Left renal cortex interstitium (tissue), 4 donors: ENCODE data around the gene PDE10A. TPM values are rescaled to one million over a fixed set of nuclear protein-coding genes. Genes with fewer than 3 reads are reported as not detected.

Source experiments
- DNase-seq, 4 donors: peaks; one replicate each; pipeline ENCODE4 v3.0.0-alpha.2; 2013; ENCODE audit warnings: low read depth in 4 of 4, low spot score in 2 of 4, missing footprints in 1 of 4
- polyA plus RNA-seq, 4 donors: library from polyadenylated mRNA; unstranded; fragments of 120-200 nt; gene quantifications; one replicate each; pipeline ENCODE4 v1.2.1, GENCODE V29; 2013; ENCODE audit not compliant: insufficient read length in 4 of 4

Gene PDE10A
- 10 to 100 TPM; 17.2 to 32.6 (median 17.6) TPM for polyA plus RNA-seq

GRCh38 chr6:165662749-165663376 is at the start of gene PDE10A:
PDE10A (minus strand) TSS chr6:165663241; CDS start chr6:165662811, 430 bp downstream.
- peak in 1 of 4 donors; percentile 58 for DNase-seq

- DNase-seq, result no peak
These were observed 46.0 kb upstream of the PDE10A start for GRCh38 chr6:165708985-165709576.

DNA sequence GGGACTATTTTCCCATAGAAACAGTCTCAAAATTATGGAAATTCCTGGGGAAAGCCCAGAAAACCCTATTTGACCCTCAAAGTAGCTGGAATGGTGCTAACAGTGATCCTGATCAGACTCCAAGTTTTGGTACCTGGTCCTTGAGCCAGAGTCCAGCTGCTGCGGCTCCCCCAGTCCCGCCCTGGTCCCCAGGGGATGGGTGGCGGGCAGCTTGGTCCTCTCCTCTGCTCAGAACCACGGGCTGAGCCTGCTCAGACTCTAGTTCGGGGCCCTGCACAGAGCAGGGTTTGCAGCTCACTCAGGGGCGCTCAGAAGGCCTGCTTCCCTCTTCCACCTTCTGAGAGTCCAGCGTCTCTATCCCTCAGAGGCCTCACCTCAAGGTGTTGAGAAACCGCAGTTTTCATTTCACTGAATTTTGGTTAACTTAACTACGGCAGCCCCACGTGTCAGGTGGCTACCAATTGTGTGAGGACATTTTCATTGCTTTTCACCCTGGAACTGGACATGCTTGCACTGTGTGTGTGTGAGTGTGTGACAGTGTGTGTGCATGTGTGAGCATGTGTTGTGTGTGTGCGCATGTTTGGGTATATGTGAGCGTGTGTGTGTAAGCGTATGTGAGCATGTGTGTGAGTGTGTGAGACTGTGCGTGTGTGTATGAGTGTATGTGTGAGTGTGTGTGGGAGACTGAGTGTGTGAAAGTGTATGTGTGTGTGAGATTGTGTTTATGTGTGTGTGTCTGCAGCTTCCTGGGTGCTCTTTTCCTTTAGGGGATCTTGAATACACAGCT is 44.2 kb upstream of the PDE10A start:
- no peak for DNase-seq

- DNase-seq, result no peak
These were observed 42.9 kb upstream of the PDE10A start for GRCh38 chr6:165705941-165706340.

GRCh38 chr6:165704045-165704748 is 41.2 kb upstream of the PDE10A start:
- DNase-seq, result no peak

DNA sequence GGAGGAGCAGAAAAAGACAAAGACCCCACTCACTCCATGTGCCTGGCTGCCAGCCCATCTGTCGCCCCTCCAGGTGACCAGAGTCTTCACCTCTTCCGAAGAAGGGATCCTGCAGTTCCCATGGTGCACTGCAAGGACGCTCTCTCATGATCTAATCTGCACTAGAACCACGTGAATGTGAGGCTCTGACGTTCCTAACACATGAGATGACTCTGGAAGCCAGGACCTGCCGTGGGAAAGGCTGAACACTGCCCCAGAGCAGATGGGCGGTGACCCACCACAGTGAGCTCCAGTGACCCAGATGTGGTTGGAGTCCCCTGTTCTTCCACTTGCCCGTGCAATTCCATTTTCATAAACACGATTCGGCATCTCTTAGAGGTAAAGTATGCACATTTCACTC is 39.6 kb upstream of the PDE10A start:
- DNase-seq, result no peak

DNA sequence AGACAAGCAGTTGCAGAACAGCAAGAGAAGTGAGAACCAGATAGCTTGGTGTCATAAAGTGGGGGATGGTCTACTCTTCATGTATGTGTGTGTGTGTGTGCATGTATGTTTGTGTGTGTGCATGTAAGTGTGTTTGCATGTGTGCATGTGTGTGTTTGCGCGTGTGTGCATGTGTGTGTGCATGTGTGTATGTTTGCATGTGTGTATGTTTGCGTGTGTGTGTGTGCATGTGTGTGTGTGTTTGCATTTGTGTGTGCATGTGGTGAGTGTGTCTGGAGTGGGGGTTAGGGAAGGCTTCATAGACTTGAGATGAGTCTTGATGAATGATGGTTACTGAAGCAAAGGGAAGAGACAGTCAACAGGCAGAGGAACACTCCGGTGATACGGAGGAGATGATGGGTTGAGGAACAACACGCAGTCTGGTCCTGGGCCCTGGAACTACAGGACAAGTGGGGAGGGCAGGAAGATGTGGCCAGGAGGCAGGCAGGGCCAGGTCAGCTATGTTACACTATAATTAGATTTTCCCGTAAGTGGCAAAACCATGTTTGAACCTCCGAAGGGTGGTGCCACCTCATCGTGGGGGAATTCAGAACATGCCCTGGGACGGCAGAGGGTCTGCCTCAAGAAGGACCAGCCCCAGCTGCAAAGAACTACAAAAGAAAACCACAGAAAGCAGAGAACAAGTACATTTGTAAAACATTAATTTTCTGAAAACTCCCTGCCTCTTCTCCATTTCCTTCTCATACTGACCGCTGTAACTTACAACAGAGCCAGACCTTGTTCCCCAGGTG is 38.7 kb upstream of the PDE10A start:
- no peak for DNase-seq

- DNase-seq, result no peak
These were observed 38.0 kb upstream of the PDE10A start for GRCh38 chr6:165701005-165701404.

- no peak for DNase-seq
These were observed 35.8 kb upstream of the PDE10A start for GRCh38 chr6:165698868-165699267.

- no peak for DNase-seq
These were observed 34.1 kb upstream of the PDE10A start for GRCh38 chr6:165697171-165697570.

- DNase-seq, result no peak
These were observed 32.9 kb upstream of the PDE10A start for GRCh38 chr6:165695722-165696515.

GRCh38 chr6:165694296-165694695 is 31.3 kb upstream of the PDE10A start:
- DNase-seq, result no peak

DNA sequence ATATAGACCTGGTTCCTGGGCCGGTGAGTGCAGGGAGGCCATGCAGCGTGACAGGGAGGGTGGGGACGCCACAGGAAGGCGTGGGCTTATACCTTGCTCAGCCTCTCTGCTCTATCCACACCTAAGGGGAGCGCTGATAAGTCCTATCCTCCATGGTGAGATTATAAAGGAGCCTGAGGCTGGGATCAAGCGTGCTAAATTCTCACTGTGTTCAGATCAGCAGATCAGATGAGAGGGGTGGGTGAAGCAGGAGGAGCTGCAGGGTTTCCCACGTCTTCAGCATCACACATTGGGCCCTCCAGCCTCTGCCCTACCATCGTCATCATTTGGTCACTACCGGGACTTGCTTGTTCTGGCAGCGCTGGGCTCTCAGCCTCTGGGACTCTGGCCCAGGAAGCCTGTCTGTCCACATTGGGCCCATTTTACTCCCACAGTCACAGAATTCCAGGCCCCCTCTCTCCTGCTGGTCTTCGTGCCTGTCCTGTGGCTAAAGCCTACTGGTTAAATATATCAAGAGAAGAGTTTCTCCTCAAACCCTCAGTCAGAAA is 29.1 kb upstream of the PDE10A start:
- DNase-seq, result no peak

GRCh38 chr6:165689699-165690098 is 26.7 kb upstream of the PDE10A start:
- DNase-seq, result no peak

GRCh38 chr6:165686596-165687365 is 23.7 kb upstream of the PDE10A start:
- no peak for DNase-seq

DNA sequence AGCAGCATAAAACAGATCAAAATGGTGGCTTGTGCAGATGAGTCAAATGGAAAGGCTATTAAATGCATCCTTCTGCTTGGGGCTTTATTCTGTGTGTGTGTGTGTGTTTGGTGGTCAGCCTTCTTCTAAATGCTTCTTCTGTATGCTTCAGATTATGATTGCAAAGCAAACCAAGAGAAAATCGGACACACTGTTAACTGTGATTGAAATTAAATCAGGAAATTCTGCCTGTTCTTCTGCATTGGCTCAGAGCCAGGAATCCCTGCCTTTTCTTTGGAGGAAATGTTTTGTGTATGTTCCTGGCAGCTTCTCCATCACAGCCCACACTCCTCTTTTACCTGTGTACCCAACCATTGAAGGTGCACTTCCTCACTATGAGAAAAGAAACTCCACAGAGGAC is 22.3 kb upstream of the PDE10A start:
- DNase-seq, result no peak

DNA sequence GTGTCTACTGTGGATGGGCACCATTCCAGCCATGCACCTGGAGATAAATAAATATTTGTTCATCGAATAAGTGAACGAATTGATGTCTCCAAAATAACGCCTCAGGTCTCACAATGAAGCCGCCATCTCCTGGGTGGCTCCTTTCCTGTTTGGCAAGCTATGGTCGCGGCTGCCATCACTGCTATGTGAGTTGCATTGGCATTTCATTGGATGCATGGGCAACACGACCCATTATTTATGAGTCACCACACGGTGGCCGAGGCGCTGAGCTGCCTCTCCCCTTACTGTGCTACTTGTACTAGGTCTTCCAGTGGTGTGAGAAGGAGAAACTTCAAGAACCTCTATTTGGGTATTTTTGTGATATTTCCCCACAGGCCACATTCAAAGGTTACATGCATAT is 21.3 kb upstream of the PDE10A start:
- DNase-seq, result no peak

DNA sequence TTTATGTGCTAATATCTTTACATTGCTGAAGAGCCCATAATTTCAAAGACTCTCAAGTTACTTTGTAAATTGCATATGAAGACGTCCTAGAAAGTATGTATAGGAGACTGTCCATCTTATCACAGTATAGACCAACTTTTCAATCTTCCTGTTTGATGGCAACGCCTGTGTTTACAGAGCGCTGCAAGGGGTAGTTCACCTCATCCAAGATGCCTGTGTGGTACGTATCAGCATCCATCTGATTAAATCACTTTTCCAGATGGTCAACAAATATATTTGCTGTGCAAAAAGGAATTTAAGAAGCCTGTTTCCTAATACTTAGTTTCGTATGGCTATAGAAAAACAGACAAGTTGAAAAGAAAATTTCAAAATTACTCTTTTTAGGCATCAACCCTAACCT is 17.9 kb upstream of the PDE10A start:
- no peak for DNase-seq

DNA sequence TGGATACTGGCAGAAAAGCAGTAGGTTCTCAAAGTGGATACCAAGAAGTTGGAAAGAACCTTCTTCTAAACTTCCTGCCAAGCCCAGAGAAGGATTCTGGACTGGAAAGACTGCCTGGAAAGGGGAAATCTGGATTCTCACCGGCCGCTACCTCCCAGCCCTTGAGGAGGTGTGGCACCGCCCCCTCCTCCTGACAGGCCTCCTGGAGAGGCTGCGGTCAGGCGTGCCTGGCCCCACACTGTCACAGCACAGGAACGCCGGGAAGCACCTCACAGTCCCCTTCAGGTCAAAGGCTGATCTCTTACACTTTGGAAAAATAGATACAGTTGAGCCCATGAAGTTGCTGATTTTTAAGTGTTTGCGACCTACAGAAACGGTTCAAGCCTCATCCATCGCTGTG is 16.3 kb upstream of the PDE10A start:
- no peak for DNase-seq
